Gastrocnemius medialis (tissue), 4 donors: Measurements from ENCODE around the gene NCK1. TPM values are rescaled to one million over a fixed set of nuclear protein-coding genes. Genes with fewer than 3 reads are reported as not detected.

Experiments used
- ATAC-seq, 2 donors: fragments of 150-250 bp; one replicate each; pipeline ENCODE4 v1.9.1; 2016
- DNase-seq, 2 donors: peaks; one replicate each; pipeline ENCODE4 v3.0.0-alpha.2; 2019
- H3K27ac ChIP-seq, 4 donors: fragments of 200-600 bp; sonication (generic); 1 replicate in 1 of 4; 2 replicates in 3 of 4; pipeline ENCODE4 v1.5.1; 2016 to 2018; ENCODE audit warnings: mild to moderate bottlenecking in 2 of 4, moderate library complexity in 1 of 4
- H3K27me3 ChIP-seq, 3 donors: fragments of 200-600 bp; sonication (generic) in 2 of 3; 1 replicate in 1 of 3; 2 replicates in 2 of 3; pipeline versions ENCODE4 v1.5.1 to v1.6.0; 2016 to 2019; ENCODE audit warnings: mild to moderate bottlenecking in 1 of 3, moderate library complexity in 1 of 3
- H3K36me3 ChIP-seq, 2 donors: fragments of 200-600 bp; sonication (generic) in 1 of 2; one replicate each; pipeline ENCODE4 v1.5.1; 2017 to 2018
- H3K4me1 ChIP-seq, 2 donors: fragments of 200-600 bp; sonication (generic) in 1 of 2; one replicate each; pipeline ENCODE4 v1.5.1; 2016 to 2017; ENCODE audit warnings: mild to moderate bottlenecking in 2 of 2
- H3K4me3 ChIP-seq, 4 donors: fragments of 200-600 bp; sonication (generic) in 3 of 4; 1 replicate in 1 of 4; 2 replicates in 3 of 4; pipeline ENCODE4 v1.5.1; 2016 to 2019; ENCODE audit warnings: mild to moderate bottlenecking in 2 of 4
- H3K9me3 ChIP-seq, 3 donors: fragments of 200-600 bp; sonication (generic) in 2 of 3; 1 replicate in 1 of 3; 2 replicates in 2 of 3; pipeline ENCODE4 v1.5.1; 2016 to 2019
- CTCF ChIP-seq, 5 experiments: fragments of 450-650 bp in 3 of 5; fragments of 200-600 bp in 2 of 5; sonication (generic) in 2 of 5; IDR thresholded peaks in 4 of 5; conservative IDR thresholded peaks in 1 of 5; 1 replicate in 4 of 5; 2 replicates in 1 of 5; pipeline ENCODE4 v1.5.1; 2016 to 2019; ENCODE audit warnings: antibody characterized with exemption in 5 of 5, mild to moderate bottlenecking in 3 of 5, moderate library complexity in 3 of 5
- POLR2A ChIP-seq, 2 donors: fragments of 450-650 bp; IDR thresholded peaks; one replicate each; pipeline ENCODE4 v1.6.1; 2017; ENCODE audit warnings: antibody characterized with exemption in 2 of 2, mild to moderate bottlenecking in 2 of 2, moderate library complexity in 2 of 2
- in situ Hi-C, 4 donors: fragments of 200-750 bp; cut with MboI; loops; one replicate each; pipeline versions ENCODE4 v1.15.0 to v1.8.0; 2017; ENCODE audit warnings: low sequenced_read_pairs in 4 of 4
- intact Hi-C: fragments of 100-400 bp; cut with DNase I; formaldehyde crosslinking; loops from one replicate; pipeline ENCODE4 v1.15.1; 2023; ENCODE audit warnings: low total_unique reads
- total RNA-seq, 4 donors: library from RNA; depleted of rRNA; stranded (reverse); fragments of >200 nt; gene quantifications; one replicate each; pipeline versions ENCODE4 v1.1.0 to v1.2.3, GENCODE V29; 2016

NCK1 gene
- total RNA-seq, 4 donors from 2014 or later: 23.5 to 36.6 (median 27.0) TPM

GRCh38 chr3:136913168-136913567, 51.2 kb downstream of the NCK1 start:
- in situ Hi-C loops: no loop called here

GRCh38 chr3:136914739-136915138, 52.7 kb downstream of the NCK1 start:
- DNase-seq (no peak), ATAC-seq (no peak)
- Histone ChIP-seq H3K9me3 (no peaks in the 10 kb centered on the region), H3K36me3 (no peaks in the 10 kb centered on the region), H3K4me1 (peaks cover 33 to 34% of the 10 kb centered on the region in 2 donors), H3K4me3 (no peak overlapping the region), H3K27ac (no peak overlapping the region), H3K27me3 (no peaks in the 10 kb centered on the region)
- in situ Hi-C loops (loop anchor here in 1 of 4 donors (5.0 kb wide), 1 partner anchor 67 kb away; no protein-coding TSS in a partner anchor), intact Hi-C loops (no loop called here)
- TF ChIP-seq POLR2A (IDR thresholded peaks at IDR 0.05) (no peak), CTCF (IDR thresholded peaks at IDR 0.05 in 4 of 5, conservative IDR thresholded peaks at IDR 0.05 in 1 of 5) (no peak)

More at GRCh38 chr3:136913168-136913567, 51.2 kb downstream of the NCK1 start:
- peaks cover 33 to 34% of the 10 kb centered on the region in 2 donors for H3K4me1 ChIP-seq
- H3K36me3 ChIP-seq: no peaks in the 10 kb centered on the region
- H3K9me3 ChIP-seq: no peaks in the 10 kb centered on the region
- no peak overlapping the region for H3K4me3 ChIP-seq
- DNase-seq (no peak), ATAC-seq (no peak)
- H3K27ac ChIP-seq: no peak overlapping the region
- intact Hi-C loops: no loop called here
- H3K27me3 ChIP-seq: no peaks in the 10 kb centered on the region
- TF ChIP-seq POLR2A (IDR thresholded peaks at IDR 0.05) (no peak), CTCF (IDR thresholded peaks at IDR 0.05 in 4 of 5, conservative IDR thresholded peaks at IDR 0.05 in 1 of 5) (no peak)

- H3K27me3 ChIP-seq: no peaks in the 10 kb centered on the region
- H3K4me1 ChIP-seq: peaks cover 28 to 33% of the 10 kb centered on the region in 2 donors
- no peak for DNase-seq
- H3K4me3 ChIP-seq: no peak overlapping the region
- ATAC-seq: no peak
- intact Hi-C loops (no loop called here), in situ Hi-C loops (loop anchor here in 1 of 4 donors (5.0 kb wide), 1 partner anchor 69 kb away; no protein-coding TSS in a partner anchor)
- H3K27ac ChIP-seq: peak overlapping the region in 1 of 4 donors; percentile 59
- no peaks in the 10 kb centered on the region for H3K9me3 ChIP-seq
- TF ChIP-seq CTCF (IDR thresholded peaks at IDR 0.05 in 4 of 5, conservative IDR thresholded peaks at IDR 0.05 in 1 of 5) (no peak), POLR2A (IDR thresholded peaks at IDR 0.05) (no peak)
- H3K36me3 ChIP-seq: no peaks in the 10 kb centered on the region
Observed at GRCh38 chr3:136916223-136916622, 54.2 kb downstream of the NCK1 start.

- Histone ChIP-seq H3K27me3 (no peaks in the 10 kb centered on the region), H3K36me3 (no peaks in the 10 kb centered on the region), H3K9me3 (no peaks in the 10 kb centered on the region), H3K4me1 (peaks cover 35 to 44% of the 10 kb centered on the region in 2 donors), H3K4me3 (no peak overlapping the region), H3K27ac (peak overlapping the region in 3 of 4 donors; percentile 45 to 59 (median 54))
- ATAC-seq (peak in 1 of 2 donors; percentile 63), DNase-seq (no peak)
- TF ChIP-seq CTCF (IDR thresholded peaks at IDR 0.05 in 4 of 5, conservative IDR thresholded peaks at IDR 0.05 in 1 of 5): no peak
- no peak for TF ChIP-seq POLR2A (IDR thresholded peaks at IDR 0.05)
- intact Hi-C loops (no loop called here), in situ Hi-C loops (loop anchor here in 1 of 4 donors (5.0 kb wide), 1 partner anchor 73 kb away; no protein-coding TSS in a partner anchor)
Observed at GRCh38 chr3:136919799-136920580, 58.0 kb downstream of the NCK1 start.
